GM23248 (cell line): ENCODE results near the gene DCAF5.

Experiments
- EZH2 ChIP-seq: fragments of 200-600 bp; sonication (generic); IDR thresholded peaks from 2 replicates; pipeline ENCODE4 v1.6.1; 2018; ENCODE audit warnings: antibody characterized with exemption, mild to moderate bottlenecking; ENCODE audit not compliant: insufficient read depth, poor library complexity, severe bottlenecking
- EZH2phosphoT487 ChIP-seq: fragments of 200-600 bp; sonication (generic); IDR thresholded peaks from 2 replicates; pipeline ENCODE4 v1.6.1; 2018; ENCODE audit warnings: antibody characterized with exemption, moderate library complexity, mild to moderate bottlenecking, low read depth; ENCODE audit not compliant: insufficient read depth

GRCh38 chr14:69156224-69156623, 3.3 kb upstream of the DCAF5 start:
- no peak for TF ChIP-seq EZH2
- no peak for TF ChIP-seq EZH2phosphoT487
